Gastroesophageal sphincter (tissue), 4 donors: Measurements from ENCODE around the gene EHHADH. TPM values are rescaled to one million over a fixed set of nuclear protein-coding genes. Genes with fewer than 3 reads are reported as not detected.

Source experiments
- ATAC-seq: fragments of 150-250 bp; one replicate; pipeline ENCODE4 v1.9.1; 2016; ENCODE audit warnings: mild to moderate bottlenecking, moderate library complexity
- H3K27ac ChIP-seq, 4 donors: fragments of 200-600 bp; sonication (generic) in 3 of 4; 1 replicate in 3 of 4; 2 replicates in 1 of 4; pipeline ENCODE4 v1.5.1; 2016 to 2019
- H3K27me3 ChIP-seq: fragments of 200-600 bp; sonication (generic); one replicate; pipeline ENCODE4 v1.5.1; 2019
- H3K36me3 ChIP-seq, 2 donors: fragments of 200-600 bp; sonication (generic); one replicate each; pipeline ENCODE4 v1.5.1; 2019; ENCODE audit warnings: control low read depth in 1 of 2
- H3K4me1 ChIP-seq, 3 donors: fragments of 200-600 bp; sonication (generic); 1 replicate in 2 of 3; 2 replicates in 1 of 3; pipeline ENCODE4 v1.5.1; 2016 to 2019; ENCODE audit warnings: control low read depth in 2 of 3
- H3K4me3 ChIP-seq, 2 donors: fragments of 200-600 bp; sonication (generic); one replicate each; pipeline ENCODE4 v1.5.1; 2019; ENCODE audit warnings: mild to moderate bottlenecking in 1 of 2, moderate library complexity in 1 of 2
- H3K9me3 ChIP-seq, 3 donors: fragments of 200-600 bp; sonication (generic); one replicate each; pipeline ENCODE4 v1.5.1; 2017 to 2019; ENCODE audit warnings: control low read depth in 2 of 3
- CTCF ChIP-seq, 4 experiments: fragments of 200-600 bp in 2 of 4; fragments of 450-650 bp in 2 of 4; sonication (generic) in 1 of 4; IDR thresholded peaks; one replicate each; pipeline ENCODE4 v1.5.1; 2017 to 2019; ENCODE audit warnings: antibody characterized with exemption in 4 of 4, mild to moderate bottlenecking in 2 of 4, moderate library complexity in 2 of 4
- EP300 ChIP-seq: sonication (generic); formaldehyde crosslinking; IDR thresholded peaks from one replicate; pipeline ENCODE4 v1.6.1; 2017; ENCODE audit warnings: antibody characterized with exemption, mild to moderate bottlenecking
- POLR2A ChIP-seq, 2 donors: fragments of 450-650 bp; IDR thresholded peaks; one replicate each; pipeline ENCODE4 v1.6.1; 2017; ENCODE audit warnings: antibody characterized with exemption in 2 of 2, mild to moderate bottlenecking in 2 of 2, moderate library complexity in 1 of 2
- POLR2AphosphoS5 ChIP-seq: sonication (generic); formaldehyde crosslinking; IDR thresholded peaks from one replicate; pipeline ENCODE4 v1.6.1; 2017; ENCODE audit warnings: antibody characterized with exemption
- WGBS, 2 donors: methylation state at CpG; one replicate each; pipeline ENCODE4 v1.1.5; 2018; ENCODE audit warnings: low coverage in 1 of 2; 5-methylcytosine and 5-hydroxymethylcytosine counted together
- total RNA-seq, 4 donors: library from RNA; depleted of rRNA; stranded (reverse); fragments of >200 nt; gene quantifications; one replicate each; pipeline ENCODE4 v1.1.0, GENCODE V29; 2016

EHHADH gene
- total RNA-seq, 4 donors from 2014 or later = 2.6 to 7.2 (median 4.3) TPM

GRCh38 chr3:185187391-185187790, 66.5 kb downstream of the EHHADH start:
- Histone ChIP-seq H3K27ac (no peak overlapping the region), H3K4me1 (no peaks in the 10 kb centered on the region), H3K4me3 (no peak overlapping the region), H3K27me3 (no peaks in the 10 kb centered on the region), H3K9me3 (no peaks in the 10 kb centered on the region), H3K36me3 (peaks cover 0 to 5% of the 10 kb centered on the region in 2 donors)
- no peak for TF ChIP-seq POLR2AphosphoS5
- TF ChIP-seq EP300 = no peak
- TF ChIP-seq CTCF (IDR thresholded peaks at IDR 0.05) = no peak
- TF ChIP-seq POLR2A (IDR thresholded peaks at IDR 0.05) = no peak
- 76 to 100% methylated on average over 2 of the region's 2 CpGs for WGBS, 2 donors
- no peak for ATAC-seq

- peaks cover 21% of the 10 kb centered on the region for H3K27me3 ChIP-seq
- 12 to 15% methylated on average over 10 of the region's 10 CpGs for WGBS, 2 donors
- H3K4me1 ChIP-seq = no peaks in the 10 kb centered on the region
- no peak overlapping the region for H3K27ac ChIP-seq
- no peaks in the 10 kb centered on the region for H3K36me3 ChIP-seq
- TF ChIP-seq POLR2AphosphoS5 (no peak), CTCF (IDR thresholded peaks at IDR 0.05) (peak; percentile 50 to 75 (median 74)), POLR2A (IDR thresholded peaks at IDR 0.05) (no peak), EP300 (no peak)
- H3K9me3 ChIP-seq = no peaks in the 10 kb centered on the region
- H3K4me3 ChIP-seq = no peak overlapping the region
- no peak for ATAC-seq
Observed at GRCh38 chr3:185176750-185177359, 77.0 kb downstream of the EHHADH start.

- TF ChIP-seq POLR2AphosphoS5 = no peak
- no peak for TF ChIP-seq EP300
- no peak for TF ChIP-seq CTCF (IDR thresholded peaks at IDR 0.05)
- Histone ChIP-seq H3K27ac (peak overlapping the region in 3 of 4 donors; percentile 19 to 57 (median 48)), H3K9me3 (no peaks in the 10 kb centered on the region), H3K27me3 (peaks cover 9% of the 10 kb centered on the region), H3K4me3 (no peak overlapping the region), H3K36me3 (no peaks in the 10 kb centered on the region), H3K4me1 (no peaks in the 10 kb centered on the region)
- 57% methylated on average over 9 to 12 of the region's 15 CpGs for WGBS, 2 donors
- ATAC-seq = peak; percentile 65
Observed at GRCh38 chr3:185175370-185175987, 78.4 kb downstream of the EHHADH start.

GRCh38 chr3:185172086-185173049, 81.5 kb downstream of the EHHADH start:
- Histone ChIP-seq H3K36me3 (no peaks in the 10 kb centered on the region), H3K27ac (no peak overlapping the region), H3K4me1 (no peaks in the 10 kb centered on the region), H3K4me3 (no peak overlapping the region), H3K27me3 (no peaks in the 10 kb centered on the region), H3K9me3 (no peaks in the 10 kb centered on the region)
- ATAC-seq = no peak
- TF ChIP-seq CTCF (IDR thresholded peaks at IDR 0.05) = no peak
- TF ChIP-seq EP300 = no peak
- no peak for TF ChIP-seq POLR2A (IDR thresholded peaks at IDR 0.05)
- 76 to 85% methylated on average over 6 to 11 of the region's 11 CpGs for WGBS, 2 donors
